Fibroblast of lung (primary cell): Measurements from ENCODE around the gene TH. TPM values are rescaled to one million over a fixed set of nuclear protein-coding genes. Genes with fewer than 3 reads are reported as not detected.

ENCODE experiments used
- DNase-seq, 2 donors: peaks; one replicate each; pipeline versions ENCODE4 v3.0.0 to v3.0.0-alpha.2; 2010; ENCODE audit warnings: low read depth in 2 of 2
- H2AFZ ChIP-seq: 2 replicates; pipeline ENCODE4 v1.5.1; 2012; ENCODE audit warnings: low read length, control low read depth, inconsistent platforms
- H3K27ac ChIP-seq: 2 replicates; pipeline ENCODE4 v1.5.1; 2011; ENCODE audit warnings: low read length, control low read depth; ENCODE audit not compliant: insufficient read depth
- H3K27me3 ChIP-seq: 2 replicates; pipeline ENCODE4 v1.5.1; 2011; ENCODE audit warnings: mild to moderate bottlenecking, low read length; ENCODE audit not compliant: control insufficient read depth, insufficient read depth
- H3K36me3 ChIP-seq: 2 replicates; pipeline ENCODE4 v1.5.1; 2011; ENCODE audit warnings: low read length; ENCODE audit not compliant: control insufficient read depth, insufficient read depth
- H3K4me1 ChIP-seq: 2 replicates; pipeline ENCODE4 v1.5.1; 2011; ENCODE audit warnings: low read length; ENCODE audit not compliant: control insufficient read depth, insufficient read depth; ENCODE audit errors: extremely low read depth
- H3K4me2 ChIP-seq: 2 replicates; pipeline ENCODE4 v1.5.1; 2011; ENCODE audit warnings: low read length, control low read depth; ENCODE audit not compliant: insufficient read depth; ENCODE audit errors: extremely low read depth
- H3K4me3 ChIP-seq, 4 experiments: fragments of 200-600 bp in 1 of 4; sonication (generic) in 1 of 4; replicated peaks in 1 of 4; 2 replicates each; pipeline ENCODE4 v1.5.1; 2011 to 2016; ENCODE audit warnings: low read length in 4 of 4, low read depth in 3 of 4, mild to moderate bottlenecking in 3 of 4, control low read depth in 2 of 4, inconsistent platforms in 1 of 4, mixed read lengths in 1 of 4; ENCODE audit not compliant: insufficient read depth in 1 of 4; ENCODE audit errors: control extremely low read depth in 1 of 4
- H3K79me2 ChIP-seq: 2 replicates; pipeline ENCODE4 v1.5.1; 2012; ENCODE audit warnings: mild to moderate bottlenecking, low read length, inconsistent platforms; ENCODE audit not compliant: control insufficient read depth, insufficient read depth
- H3K9ac ChIP-seq: 2 replicates; pipeline ENCODE4 v1.5.1; 2011; ENCODE audit warnings: mild to moderate bottlenecking, low read length, control low read depth; ENCODE audit not compliant: insufficient read depth
- H3K9me3 ChIP-seq: 2 replicates; pipeline ENCODE4 v1.5.1; 2012; ENCODE audit warnings: low read depth, low read length; ENCODE audit not compliant: control insufficient read depth, insufficient read depth
- H4K20me1 ChIP-seq: 2 replicates; pipeline ENCODE4 v1.5.1; 2011; ENCODE audit warnings: low read length; ENCODE audit not compliant: control insufficient read depth, insufficient read depth; ENCODE audit errors: extremely low read depth
- CTCF ChIP-seq, 2 donors: IDR thresholded peaks in 1 of 2; conservative IDR thresholded peaks in 1 of 2; 1 replicate in 1 of 2; 2 replicates in 1 of 2; pipeline ENCODE4 v1.5.1; 2011 to 2012; ENCODE audit warnings: low read length in 2 of 2, control low read depth in 1 of 2, inconsistent platforms in 1 of 2, low read depth in 1 of 2, mild to moderate bottlenecking in 1 of 2
- EZH2 ChIP-seq: IDR thresholded peaks from 2 replicates; pipeline ENCODE4 v1.5.1; 2012; ENCODE audit warnings: low read length, control low read depth, mild to moderate bottlenecking; ENCODE audit errors: missing control alignments
- polyA plus RNA-seq, 2 donors: library from polyadenylated mRNA; depleted of rRNA in 1 of 2; stranded (reverse) in 1 of 2; unstranded in 1 of 2; fragments of >200 nt; gene quantifications; 2 replicates each; pipeline ENCODE4 v1.2.1, GENCODE V29; 2011 to 2012; ENCODE audit warnings: missing spikeins in 1 of 2
- total RNA-seq: library from RNA; depleted of rRNA; stranded (reverse); fragments of >200 nt; gene quantifications from 2 replicates; pipeline ENCODE4 v1.2.1, GENCODE V29; 2014

Gene TH
- total and polyA plus RNA-seq, 2 donors (not counting 1 experiment from before 2014, with no cell fraction given): 0.17 TPM; not detected in 1

GRCh38 chr11:2158966-2159365, 12.6 kb downstream of the TH start:
- DNase-seq: no peak
- Histone ChIP-seq H2AFZ (no peak overlapping the region), H3K9ac (no peak overlapping the region), H3K36me3 (no peaks in the 10 kb centered on the region), H3K4me3 (no peak overlapping the region), H3K4me2 (no peak overlapping the region), H3K27me3 (no peaks in the 10 kb centered on the region), H4K20me1 (no peaks in the 10 kb centered on the region), H3K9me3 (no peaks in the 10 kb centered on the region), H3K4me1 (no peaks in the 10 kb centered on the region), H3K79me2 (no peaks in the 10 kb centered on the region), H3K27ac (no peak overlapping the region)
- TF ChIP-seq EZH2 (no peak), CTCF (conservative IDR thresholded peaks at IDR 0.05 in 1 of 2, IDR thresholded peaks at IDR 0.05 in 1 of 2; ENCODE audit: low read depth in 1 of 2, low read length in 2 of 2) (no peak)

GRCh38 chr11:2158296-2158737, 13.3 kb downstream of the TH start:
- Histone ChIP-seq H3K27me3 (no peaks in the 10 kb centered on the region), H3K79me2 (no peaks in the 10 kb centered on the region), H3K4me1 (no peaks in the 10 kb centered on the region), H3K4me3 (no peak overlapping the region), H2AFZ (no peak overlapping the region), H3K36me3 (no peaks in the 10 kb centered on the region), H3K27ac (no peak overlapping the region), H3K9me3 (no peaks in the 10 kb centered on the region), H4K20me1 (no peaks in the 10 kb centered on the region), H3K4me2 (no peak overlapping the region), H3K9ac (no peak overlapping the region)
- TF ChIP-seq CTCF (conservative IDR thresholded peaks at IDR 0.05 in 1 of 2, IDR thresholded peaks at IDR 0.05 in 1 of 2; ENCODE audit: low read depth in 1 of 2, low read length in 2 of 2): no peak
- TF ChIP-seq EZH2: no peak
- no peak for DNase-seq

GRCh38 chr11:2157294-2158040, 14.1 kb downstream of the TH start:
- H3K27me3 ChIP-seq: no peaks in the 10 kb centered on the region
- no peak overlapping the region for H2AFZ ChIP-seq
- H4K20me1 ChIP-seq: no peaks in the 10 kb centered on the region
- H3K27ac ChIP-seq: no peak overlapping the region
- no peak overlapping the region for H3K4me3 ChIP-seq
- H3K79me2 ChIP-seq: no peaks in the 10 kb centered on the region
- H3K4me2 ChIP-seq: no peak overlapping the region
- no peak for DNase-seq
- H3K36me3 ChIP-seq: no peaks in the 10 kb centered on the region
- H3K9ac ChIP-seq: no peak overlapping the region
- no peaks in the 10 kb centered on the region for H3K9me3 ChIP-seq
- TF ChIP-seq CTCF (conservative IDR thresholded peaks at IDR 0.05 in 1 of 2, IDR thresholded peaks at IDR 0.05 in 1 of 2; ENCODE audit: low read depth in 1 of 2, low read length in 2 of 2): no peak
- TF ChIP-seq EZH2: no peak
- H3K4me1 ChIP-seq: no peaks in the 10 kb centered on the region
